ENCODE measurements around the gene TMEM225B. TPM values are rescaled to one million over a fixed set of nuclear protein-coding genes. Genes with fewer than 3 reads are reported as not detected.
"Not testable (repeated sequence)": the region's sequence is repeated elsewhere in the genome, so short reads cannot be mapped to it uniquely, and the experiment has no call there.

TMEM225B gene
- total and polyA plus RNA-seq, 3 experiments from 2014 or later, result 0.55 to 1.5 (median 0.70) TPM

DNA sequence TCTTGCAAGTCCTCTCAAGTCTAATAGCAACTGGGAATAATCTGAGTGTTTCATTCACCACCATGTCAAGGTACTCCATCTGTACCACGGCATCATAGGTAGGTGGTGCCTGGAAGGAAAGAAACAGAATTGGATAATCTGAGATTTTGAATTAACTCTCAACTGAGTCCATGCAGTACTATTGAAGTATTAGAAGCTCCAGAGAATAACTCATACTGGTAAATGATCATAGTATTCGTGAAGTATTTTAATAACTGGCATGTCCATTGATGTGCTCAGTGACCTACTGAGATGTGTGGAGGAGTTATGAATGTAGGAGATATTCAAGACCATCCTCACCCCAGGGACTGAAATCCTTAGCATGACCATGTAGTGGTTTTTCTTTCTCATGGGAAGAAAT lies 54.6 kb downstream of the TMEM225B start:
- DNase-seq, result no peak
- ChIA-PET CTCF (no interaction called here), POLR2A (no interaction called here)
- Mint-ChIP-seq H3K4me1 (peaks cover 4 to 7% (median 6%) of the 10 kb centered on the region in 3 donors), H3K27ac (no peak overlapping the region), H3K27me3 (no peaks in the 10 kb centered on the region), H3K9me3 (no peaks in the 10 kb centered on the region), H3K4me3 (no peak overlapping the region), H3K36me3 (peaks cover 5 to 12% (median 10%) of the 10 kb centered on the region in 3 donors)
- Histone ChIP-seq H3K9me3 (ENCODE audit: low read length) (no peaks in the 10 kb centered on the region), H3K27me3 (ENCODE audit: insufficient read depth, low read length, poor library complexity, severe bottlenecking) (no peaks in the 10 kb centered on the region), H3K36me3 (ENCODE audit: insufficient read depth, low read length) (no peaks in the 10 kb centered on the region), H3K4me3 (ENCODE audit: low read length) (no peak overlapping the region), H3K27ac (ENCODE audit: low read depth, low read length) (no peak overlapping the region), H3K4me1 (ENCODE audit: insufficient read depth, low read length) (no peaks in the 10 kb centered on the region)

DNA sequence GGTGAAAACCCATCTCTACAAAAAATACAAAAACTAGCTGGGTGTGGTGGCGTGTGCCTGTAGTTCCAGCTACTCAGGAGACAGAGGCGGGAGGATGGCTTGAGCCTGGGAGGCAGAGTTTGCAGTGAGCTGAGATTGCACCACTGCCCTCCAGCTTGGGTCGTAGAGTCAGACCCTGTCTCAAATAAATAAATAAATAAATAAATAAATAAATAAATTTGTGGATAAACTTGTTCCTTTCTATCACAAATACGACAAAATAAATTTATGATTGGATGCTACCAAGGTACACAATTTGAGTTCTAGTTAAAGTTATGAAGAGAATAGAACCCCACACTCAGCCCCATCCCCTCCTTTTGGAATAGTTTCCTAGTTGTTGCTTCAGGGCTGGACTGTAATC lies 55.2 kb downstream of the TMEM225B start:
- H3K27ac Mint-ChIP-seq; H3K27me3 ChIP-seq (ENCODE audit: insufficient read depth, low read length, poor library complexity, severe bottlenecking); DNase-seq; CTCF ChIA-PET; H3K4me1 ChIP-seq (ENCODE audit: insufficient read depth, low read length); H3K4me3 Mint-ChIP-seq; H3K4me3 ChIP-seq (ENCODE audit: low read length); H3K27ac ChIP-seq (ENCODE audit: low read depth, low read length); H3K36me3 ChIP-seq (ENCODE audit: insufficient read depth, low read length); H3K27me3 Mint-ChIP-seq; POLR2A ChIA-PET; H3K9me3 ChIP-seq (ENCODE audit: low read length); H3K9me3 Mint-ChIP-seq; H3K4me1 Mint-ChIP-seq: not testable (repeated sequence)
- peaks cover 2 to 13% (median 6%) of the 10 kb centered on the region in 3 donors for H3K36me3 Mint-ChIP-seq

- Histone ChIP-seq H3K36me3 (ENCODE audit: insufficient read depth, low read length) (no peaks in the 10 kb centered on the region), H3K27ac (ENCODE audit: low read depth, low read length) (no peak overlapping the region), H3K9me3 (ENCODE audit: low read length) (no peaks in the 10 kb centered on the region), H3K4me1 (ENCODE audit: insufficient read depth, low read length) (no peaks in the 10 kb centered on the region), H3K27me3 (ENCODE audit: insufficient read depth, low read length, poor library complexity, severe bottlenecking) (no peaks in the 10 kb centered on the region), H3K4me3 (ENCODE audit: low read length) (no peak overlapping the region)
- Mint-ChIP-seq H3K9me3 (no peaks in the 10 kb centered on the region), H3K27ac (no peak overlapping the region), H3K4me3 (no peak overlapping the region), H3K36me3 (peaks cover 1 to 14% (median 4%) of the 10 kb centered on the region in 3 donors), H3K27me3 (no peaks in the 10 kb centered on the region), H3K4me1 (peaks cover 0 to 7% (median 4%) of the 10 kb centered on the region in 3 donors)
- POLR2A ChIA-PET, result no interaction called here
- CTCF ChIA-PET, result no interaction called here
- DNase-seq, result no peak
These were observed 55.7 kb downstream of the TMEM225B start for GRCh38 chr7:99653754-99654153.

DNA sequence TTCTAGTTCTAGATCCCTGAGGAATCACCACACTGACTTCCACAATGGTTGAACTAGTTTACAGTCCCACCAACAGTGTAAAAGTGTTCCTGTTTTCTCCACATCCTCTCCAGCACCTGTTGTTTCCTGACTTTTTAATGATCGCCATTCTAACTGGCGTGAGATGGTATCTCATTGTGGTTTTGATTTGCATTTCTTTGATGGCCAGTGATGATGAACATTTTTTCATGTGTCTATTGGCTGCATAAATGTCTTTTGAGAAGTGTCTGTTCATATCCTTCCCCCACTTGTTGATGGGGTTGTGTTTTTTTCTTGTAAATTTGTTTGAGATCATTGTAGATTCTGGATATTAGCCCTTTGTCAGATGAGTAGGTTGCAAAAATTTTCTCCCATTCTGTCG lies 56.6 kb downstream of the TMEM225B start:
- H3K4me3 ChIP-seq (ENCODE audit: low read length); H3K9me3 Mint-ChIP-seq: not testable (repeated sequence)

DNA sequence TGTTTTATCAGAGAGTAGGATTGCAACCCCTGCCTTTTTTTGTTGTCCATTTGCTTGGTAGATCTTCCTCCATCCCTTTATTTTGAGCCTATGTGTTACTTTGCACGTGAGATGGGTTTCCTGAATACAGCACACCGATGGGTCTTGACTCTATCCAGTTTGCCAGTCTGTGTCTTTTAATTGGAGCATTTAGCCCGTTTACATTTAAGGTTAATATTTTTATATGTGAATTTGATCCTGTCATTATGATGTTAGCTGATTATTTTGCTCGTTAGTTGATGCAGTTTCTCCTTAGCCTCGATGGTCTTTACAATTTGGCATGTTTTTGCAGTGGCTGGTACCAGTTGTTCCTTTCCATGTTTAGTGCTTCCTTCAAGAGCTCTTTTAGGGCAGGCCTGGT lies 59.8 kb downstream of the TMEM225B start:
- H3K4me1 ChIP-seq (ENCODE audit: insufficient read depth, low read length); POLR2A ChIA-PET; H3K27ac Mint-ChIP-seq; H3K36me3 ChIP-seq (ENCODE audit: insufficient read depth, low read length); H3K4me3 ChIP-seq (ENCODE audit: low read length); H3K27me3 Mint-ChIP-seq; H3K27me3 ChIP-seq (ENCODE audit: insufficient read depth, low read length, poor library complexity, severe bottlenecking); H3K9me3 ChIP-seq (ENCODE audit: low read length); H3K9me3 Mint-ChIP-seq; DNase-seq; H3K27ac ChIP-seq (ENCODE audit: low read depth, low read length); CTCF ChIA-PET; H3K4me1 Mint-ChIP-seq; H3K4me3 Mint-ChIP-seq: not testable (repeated sequence)
- H3K36me3 Mint-ChIP-seq, result peaks cover 13 to 22% (median 16%) of the 10 kb centered on the region in 3 donors

More for the DNA sequence above, 56.6 kb downstream of the TMEM225B start:
- CTCF ChIA-PET; H3K27ac Mint-ChIP-seq; H3K27me3 ChIP-seq (ENCODE audit: insufficient read depth, low read length, poor library complexity, severe bottlenecking); H3K36me3 ChIP-seq (ENCODE audit: insufficient read depth, low read length); H3K27me3 Mint-ChIP-seq; H3K9me3 ChIP-seq (ENCODE audit: low read length); H3K4me1 Mint-ChIP-seq; DNase-seq; H3K4me3 Mint-ChIP-seq; H3K4me1 ChIP-seq (ENCODE audit: insufficient read depth, low read length); H3K27ac ChIP-seq (ENCODE audit: low read depth, low read length); POLR2A ChIA-PET: not testable (repeated sequence)
- peaks cover 0 to 16% (median 2%) of the 10 kb centered on the region in 3 donors for H3K36me3 Mint-ChIP-seq

Other genes with a start within 250 kb of the TMEM225B start
- gene ARPC1B, start 223.5 kb upstream of the TMEM225B start, total RNA-seq, result 100 to 1,000 TPM; 238 to 258 TPM
- gene ARPC1B, start 223.5 kb upstream of the TMEM225B start, polyA plus RNA-seq, result 821 TPM
- gene PDAP1, start 189.7 kb upstream of the TMEM225B start, total RNA-seq, result 100 to 1,000 TPM; 198 to 210 TPM
- gene PDAP1, start 189.7 kb upstream of the TMEM225B start, polyA plus RNA-seq, result 32.8 TPM
- 100 to 1,000 TPM; 185 to 188 TPM for gene BUD31, start 189.3 kb upstream of the TMEM225B start, total RNA-seq
- gene BUD31, start 189.3 kb upstream of the TMEM225B start, polyA plus RNA-seq, result 176 TPM
- gene PTCD1, start 159.5 kb upstream of the TMEM225B start, total RNA-seq, result 10 to 100 TPM in 1 of 2 experiments, 1 to 10 TPM in 1; 8.4 to 11.4 TPM
- gene PTCD1, start 159.5 kb upstream of the TMEM225B start, polyA plus RNA-seq, result 4.5 TPM
- gene CPSF4, start 159.3 kb upstream of the TMEM225B start, total RNA-seq, result 10 to 100 TPM; 58.7 to 66.6 TPM
- 22.7 TPM for gene CPSF4, start 159.3 kb upstream of the TMEM225B start, polyA plus RNA-seq
- 100 to 1,000 TPM; 438 to 456 TPM for gene ATP5MF, start 132.1 kb upstream of the TMEM225B start, total RNA-seq
- 439 TPM for gene ATP5MF, start 132.1 kb upstream of the TMEM225B start, polyA plus RNA-seq
- gene ZNF789, start 125.4 kb upstream of the TMEM225B start, total RNA-seq, result 10 to 100 TPM; 12.3 to 12.5 TPM
- gene ZNF789, start 125.4 kb upstream of the TMEM225B start, polyA plus RNA-seq, result 6.1 TPM
- gene ZNF394, start 98.0 kb upstream of the TMEM225B start, total RNA-seq, result 10 to 100 TPM; 34.1 to 35.0 TPM
- 65.6 TPM for gene ZNF394, start 98.0 kb upstream of the TMEM225B start, polyA plus RNA-seq
- gene ZKSCAN5, start 93.6 kb upstream of the TMEM225B start, total RNA-seq, result 1 to 10 TPM; 8.4 TPM
- 5.0 TPM for gene ZKSCAN5, start 93.6 kb upstream of the TMEM225B start, polyA plus RNA-seq
- gene FAM200A, start 46.2 kb upstream of the TMEM225B start, total RNA-seq, result 1 to 10 TPM; 7.9 to 8.4 TPM
- gene FAM200A, start 46.2 kb upstream of the TMEM225B start, polyA plus RNA-seq, result 7.6 TPM
- 10 to 100 TPM; 55.8 to 58.2 TPM for gene ZNF655, start 39.6 kb upstream of the TMEM225B start, total RNA-seq
- 91.6 TPM for gene ZNF655, start 39.6 kb upstream of the TMEM225B start, polyA plus RNA-seq
- gene ZSCAN25, start 18.7 kb downstream of the TMEM225B start, total RNA-seq, result 10 to 100 TPM; 26.6 to 27.8 TPM
- 13.0 TPM for gene ZSCAN25, start 18.7 kb downstream of the TMEM225B start, polyA plus RNA-seq
- gene CYP3A5, start 81.7 kb downstream of the TMEM225B start, total RNA-seq, result not detected
- 0.16 TPM for gene CYP3A5, start 81.7 kb downstream of the TMEM225B start, polyA plus RNA-seq
- not detected for gene CYP3A7, start 136.9 kb downstream of the TMEM225B start, total RNA-seq
- gene CYP3A7, start 136.9 kb downstream of the TMEM225B start, polyA plus RNA-seq, result not detected
- gene CYP3A4, start 185.9 kb downstream of the TMEM225B start, total RNA-seq, result not detected
- not detected for gene CYP3A4, start 185.9 kb downstream of the TMEM225B start, polyA plus RNA-seq
- gene CYP3A43, start 229.7 kb downstream of the TMEM225B start, total RNA-seq, result not detected
- gene CYP3A43, start 229.7 kb downstream of the TMEM225B start, polyA plus RNA-seq, result not detected

All from CD8-positive, alpha-beta memory T cell (primary cell).